Measurements from ENCODE around the gene MAGEB16.

MAGEB16 gene

DNA sequence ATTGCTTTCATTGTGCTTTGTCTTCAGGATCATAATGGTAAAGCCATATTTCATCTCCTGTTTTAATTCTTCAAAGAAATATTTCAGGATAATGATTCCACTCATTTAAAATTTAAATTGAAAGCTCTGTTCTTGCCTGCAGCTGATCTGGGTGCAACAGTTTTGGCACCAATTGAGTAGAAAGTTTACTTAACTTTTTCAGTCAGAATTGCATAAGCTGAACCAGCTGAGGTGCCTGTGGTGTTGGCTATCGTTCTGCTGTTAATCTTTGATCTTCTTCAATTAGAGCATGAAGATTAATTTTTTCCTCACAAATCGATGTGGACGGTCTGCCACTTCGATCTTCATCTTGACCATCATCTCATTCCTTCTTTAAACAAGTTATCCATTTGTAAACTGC is 49.6 kb downstream of the MAGEB16 start:
- no peak for TF ChIP-seq EZH2phosphoT487 (IDR thresholded peaks at IDR 0.05; ENCODE audit: borderline replicate concordance)
- TF ChIP-seq, protein P1, sequence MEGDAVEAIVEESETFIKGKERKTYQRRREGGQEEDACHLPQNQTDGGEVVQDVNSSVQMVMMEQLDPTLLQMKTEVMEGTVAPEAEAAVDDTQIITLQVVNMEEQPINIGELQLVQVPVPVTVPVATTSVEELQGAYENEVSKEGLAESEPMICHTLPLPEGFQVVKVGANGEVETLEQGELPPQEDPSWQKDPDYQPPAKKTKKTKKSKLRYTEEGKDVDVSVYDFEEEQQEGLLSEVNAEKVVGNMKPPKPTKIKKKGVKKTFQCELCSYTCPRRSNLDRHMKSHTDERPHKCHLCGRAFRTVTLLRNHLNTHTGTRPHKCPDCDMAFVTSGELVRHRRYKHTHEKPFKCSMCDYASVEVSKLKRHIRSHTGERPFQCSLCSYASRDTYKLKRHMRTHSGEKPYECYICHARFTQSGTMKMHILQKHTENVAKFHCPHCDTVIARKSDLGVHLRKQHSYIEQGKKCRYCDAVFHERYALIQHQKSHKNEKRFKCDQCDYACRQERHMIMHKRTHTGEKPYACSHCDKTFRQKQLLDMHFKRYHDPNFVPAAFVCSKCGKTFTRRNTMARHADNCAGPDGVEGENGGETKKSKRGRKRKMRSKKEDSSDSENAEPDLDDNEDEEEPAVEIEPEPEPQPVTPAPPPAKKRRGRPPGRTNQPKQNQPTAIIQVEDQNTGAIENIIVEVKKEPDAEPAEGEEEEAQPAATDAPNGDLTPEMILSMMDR (conservative IDR thresholded peaks at IDR 0.05; ENCODE audit: low read length), result no peak
- Histone ChIP-seq H3K4me3 (ENCODE audit: low read length, poor library complexity, severe bottlenecking) (no peak overlapping the region), H3K9ac (ENCODE audit: low read depth, low read length, poor library complexity, severe bottlenecking) (no peak overlapping the region), H3K9me3 (ENCODE audit: insufficient read depth, low read depth, low read length) (no peaks in the 10 kb centered on the region), H3K36me3 (ENCODE audit: insufficient read depth, low read length) (no peaks in the 10 kb centered on the region), H3K79me2 (ENCODE audit: insufficient read depth, low read length) (no peaks in the 10 kb centered on the region), H4K20me1 (ENCODE audit: insufficient read depth, low read length, poor library complexity, severe bottlenecking) (no peaks in the 10 kb centered on the region), H3K4me2 (ENCODE audit: low read depth, low read length, poor library complexity, severe bottlenecking) (no peak overlapping the region), H2AFZ (ENCODE audit: low read length) (no peak overlapping the region), H3F3A (ENCODE audit: low read depth) (no peaks in the 10 kb centered on the region), H3K9me2 (replicated peaks; ENCODE audit: low read depth, low read length) (no peaks in the 10 kb centered on the region), H3K4me1 (ENCODE audit: insufficient read depth, low read length, poor library complexity, severe bottlenecking) (peaks cover 3% of the 10 kb centered on the region), H3K27me3 (ENCODE audit: insufficient read depth, low read length, poor library complexity, severe bottlenecking) (no peaks in the 10 kb centered on the region)
